RWPE2 (cell line): ENCODE data around the gene PLD4.

Experiments
- ATAC-seq: fragments of 200-7000 bp; cut with Tn5 transposase; 3 replicates; pipeline ENCODE4 v1.9.1; 2021; ENCODE audit warnings: low read depth
- DNase-seq: peaks from one replicate; pipeline ENCODE4 v3.0.0-alpha.2; 2020; ENCODE audit warnings: low spot score
- H3K27ac ChIP-seq: fragments of 450-650 bp; 2 replicates; pipeline ENCODE4 v1.5.1; 2017; ENCODE audit warnings: mild to moderate bottlenecking; ENCODE audit not compliant: poor library complexity, severe bottlenecking
- H3K27me3 ChIP-seq: fragments of 250-450 bp; sonication (Bioruptor Pico); 2 replicates; pipeline ENCODE4 v1.5.1; 2021; ENCODE audit warnings: mild to moderate bottlenecking, moderate library complexity; ENCODE audit not compliant: insufficient read depth, poor library complexity, severe bottlenecking
- H3K36me3 ChIP-seq: fragments of 250-450 bp; sonication (Bioruptor Pico); 2 replicates; pipeline ENCODE4 v1.5.1; 2020; ENCODE audit warnings: low read depth, mild to moderate bottlenecking, moderate library complexity
- H3K4me1 ChIP-seq: fragments of 250-450 bp; sonication (Bioruptor Pico); 2 replicates; pipeline ENCODE4 v1.5.1; 2021; ENCODE audit warnings: mild to moderate bottlenecking, moderate library complexity; ENCODE audit not compliant: insufficient read depth, poor library complexity, severe bottlenecking
- H3K4me3 ChIP-seq: fragments of 250-450 bp; sonication (Bioruptor Pico); 2 replicates; pipeline ENCODE4 v1.5.1; 2021; ENCODE audit warnings: mild to moderate bottlenecking, moderate library complexity; ENCODE audit not compliant: severe bottlenecking
- H3K9me3 ChIP-seq: fragments of 250-450 bp; sonication (Bioruptor Pico); 2 replicates; pipeline ENCODE4 v1.5.1; 2021; ENCODE audit warnings: mild to moderate bottlenecking, moderate library complexity; ENCODE audit not compliant: severe bottlenecking
- CTCF ChIP-seq: fragments of 450-650 bp; IDR thresholded peaks from one replicate; pipeline ENCODE4 v1.5.1; 2017; ENCODE audit warnings: mild to moderate bottlenecking, moderate library complexity; ENCODE audit not compliant: poor library complexity, severe bottlenecking

PLD4 gene

GRCh38 chr14:104964546-104964945 lies 39.9 kb downstream of the PLD4 start:
- Histone ChIP-seq H3K36me3 (peaks cover 57% of the 10 kb centered on the region), H3K4me1 (peaks cover 8% of the 10 kb centered on the region), H3K4me3 (no peak overlapping the region), H3K27me3 (no peaks in the 10 kb centered on the region), H3K27ac (no peak overlapping the region), H3K9me3 (no peaks in the 10 kb centered on the region)
- ATAC-seq (no peak), DNase-seq (no peak)
- TF ChIP-seq CTCF: no peak

GRCh38 chr14:104965561-104966231 lies 41.0 kb downstream of the PLD4 start:
- Histone ChIP-seq H3K27ac (peak overlapping the region; percentile 99), H3K4me3 (no peak overlapping the region), H3K9me3 (no peaks in the 10 kb centered on the region), H3K27me3 (no peaks in the 10 kb centered on the region), H3K4me1 (peaks cover 9% of the 10 kb centered on the region), H3K36me3 (peaks cover 45% of the 10 kb centered on the region)
- no peak for ATAC-seq
- DNase-seq: peak; percentile 73
- no peak for TF ChIP-seq CTCF

- no peak for TF ChIP-seq CTCF
- DNase-seq (peak; percentile 69), ATAC-seq (no peak)
- peaks cover 14% of the 10 kb centered on the region for H3K4me1 ChIP-seq
- H3K4me3 ChIP-seq: no peak overlapping the region
- peak overlapping the region; percentile 99 for H3K27ac ChIP-seq
- H3K27me3 ChIP-seq: no peaks in the 10 kb centered on the region
- no peaks in the 10 kb centered on the region for H3K9me3 ChIP-seq
- H3K36me3 ChIP-seq: peaks cover 41% of the 10 kb centered on the region
Observed at GRCh38 chr14:104966261-104966865, 41.7 kb downstream of the PLD4 start.

GRCh38 chr14:104966981-104967385 lies 42.3 kb downstream of the PLD4 start:
- TF ChIP-seq CTCF: no peak
- H3K27ac ChIP-seq: peak overlapping the region; percentile 99
- no peak overlapping the region for H3K4me3 ChIP-seq
- DNase-seq (peak; percentile 68), ATAC-seq (no peak)
- peaks cover 20% of the 10 kb centered on the region for H3K4me1 ChIP-seq
- no peaks in the 10 kb centered on the region for H3K27me3 ChIP-seq
- H3K36me3 ChIP-seq: peaks cover 35% of the 10 kb centered on the region
- H3K9me3 ChIP-seq: no peaks in the 10 kb centered on the region
